ENCODE measurements around the gene RBM23.

DNA sequence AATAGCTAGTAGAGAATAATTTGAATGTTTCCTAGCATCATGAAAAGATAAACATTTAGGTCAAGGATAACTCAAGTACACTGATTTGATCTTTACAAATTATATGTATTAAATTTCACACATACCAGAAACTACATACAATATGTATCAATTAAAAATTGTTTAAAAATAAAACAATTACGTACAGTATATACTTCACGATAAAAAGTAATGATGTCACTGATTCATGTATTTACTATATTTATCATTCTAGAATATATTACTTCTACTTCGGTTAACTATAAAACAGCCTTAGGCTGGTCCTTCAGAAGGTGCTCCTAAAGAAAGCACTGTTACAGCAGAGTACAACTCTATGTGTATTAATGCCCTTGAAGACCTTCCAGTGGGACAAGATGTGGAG, 11.5 kb downstream of the RBM23 start:
- TF ChIP-seq EP300 (conservative IDR thresholded peaks at IDR 0.05; ENCODE audit: poor library complexity, severe bottlenecking) (no peak), EZH2 (IDR thresholded peaks at IDR 0.05; ENCODE audit: borderline replicate concordance, insufficient read depth, low read length, poor library complexity, severe bottlenecking) (no peak)
- TF ChIP-seq, protein P1, sequence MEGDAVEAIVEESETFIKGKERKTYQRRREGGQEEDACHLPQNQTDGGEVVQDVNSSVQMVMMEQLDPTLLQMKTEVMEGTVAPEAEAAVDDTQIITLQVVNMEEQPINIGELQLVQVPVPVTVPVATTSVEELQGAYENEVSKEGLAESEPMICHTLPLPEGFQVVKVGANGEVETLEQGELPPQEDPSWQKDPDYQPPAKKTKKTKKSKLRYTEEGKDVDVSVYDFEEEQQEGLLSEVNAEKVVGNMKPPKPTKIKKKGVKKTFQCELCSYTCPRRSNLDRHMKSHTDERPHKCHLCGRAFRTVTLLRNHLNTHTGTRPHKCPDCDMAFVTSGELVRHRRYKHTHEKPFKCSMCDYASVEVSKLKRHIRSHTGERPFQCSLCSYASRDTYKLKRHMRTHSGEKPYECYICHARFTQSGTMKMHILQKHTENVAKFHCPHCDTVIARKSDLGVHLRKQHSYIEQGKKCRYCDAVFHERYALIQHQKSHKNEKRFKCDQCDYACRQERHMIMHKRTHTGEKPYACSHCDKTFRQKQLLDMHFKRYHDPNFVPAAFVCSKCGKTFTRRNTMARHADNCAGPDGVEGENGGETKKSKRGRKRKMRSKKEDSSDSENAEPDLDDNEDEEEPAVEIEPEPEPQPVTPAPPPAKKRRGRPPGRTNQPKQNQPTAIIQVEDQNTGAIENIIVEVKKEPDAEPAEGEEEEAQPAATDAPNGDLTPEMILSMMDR (IDR thresholded peaks at IDR 0.05; ENCODE audit: poor library complexity, severe bottlenecking) = no peak
- TF ChIP-seq, protein P2, sequence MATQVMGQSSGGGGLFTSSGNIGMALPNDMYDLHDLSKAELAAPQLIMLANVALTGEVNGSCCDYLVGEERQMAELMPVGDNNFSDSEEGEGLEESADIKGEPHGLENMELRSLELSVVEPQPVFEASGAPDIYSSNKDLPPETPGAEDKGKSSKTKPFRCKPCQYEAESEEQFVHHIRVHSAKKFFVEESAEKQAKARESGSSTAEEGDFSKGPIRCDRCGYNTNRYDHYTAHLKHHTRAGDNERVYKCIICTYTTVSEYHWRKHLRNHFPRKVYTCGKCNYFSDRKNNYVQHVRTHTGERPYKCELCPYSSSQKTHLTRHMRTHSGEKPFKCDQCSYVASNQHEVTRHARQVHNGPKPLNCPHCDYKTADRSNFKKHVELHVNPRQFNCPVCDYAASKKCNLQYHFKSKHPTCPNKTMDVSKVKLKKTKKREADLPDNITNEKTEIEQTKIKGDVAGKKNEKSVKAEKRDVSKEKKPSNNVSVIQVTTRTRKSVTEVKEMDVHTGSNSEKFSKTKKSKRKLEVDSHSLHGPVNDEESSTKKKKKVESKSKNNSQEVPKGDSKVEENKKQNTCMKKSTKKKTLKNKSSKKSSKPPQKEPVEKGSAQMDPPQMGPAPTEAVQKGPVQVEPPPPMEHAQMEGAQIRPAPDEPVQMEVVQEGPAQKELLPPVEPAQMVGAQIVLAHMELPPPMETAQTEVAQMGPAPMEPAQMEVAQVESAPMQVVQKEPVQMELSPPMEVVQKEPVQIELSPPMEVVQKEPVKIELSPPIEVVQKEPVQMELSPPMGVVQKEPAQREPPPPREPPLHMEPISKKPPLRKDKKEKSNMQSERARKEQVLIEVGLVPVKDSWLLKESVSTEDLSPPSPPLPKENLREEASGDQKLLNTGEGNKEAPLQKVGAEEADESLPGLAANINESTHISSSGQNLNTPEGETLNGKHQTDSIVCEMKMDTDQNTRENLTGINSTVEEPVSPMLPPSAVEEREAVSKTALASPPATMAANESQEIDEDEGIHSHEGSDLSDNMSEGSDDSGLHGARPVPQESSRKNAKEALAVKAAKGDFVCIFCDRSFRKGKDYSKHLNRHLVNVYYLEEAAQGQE (IDR thresholded peaks at IDR 0.05; ENCODE audit: borderline replicate concordance) = no peak
